Umbilical cord (tissue), 2 donors: ENCODE results near the gene LTB4R2. TPM values are rescaled to one million over a fixed set of nuclear protein-coding genes. Genes with fewer than 3 reads are reported as not detected.
"Not testable (repeated sequence)": the region's sequence is repeated elsewhere in the genome, so short reads cannot be mapped to it uniquely, and the experiment has no call there.

Experiments used
- DNase-seq: peaks from one replicate; pipeline ENCODE4 v3.0.0-alpha.2; 2015; ENCODE audit warnings: low spot score
- total RNA-seq: library from RNA; depleted of rRNA; stranded (reverse); fragments of >200 nt; gene quantifications from one replicate; pipeline ENCODE4 v1.2.3, GENCODE V29; 2014; ENCODE audit warnings: low replicate concordance; ENCODE audit not compliant: insufficient read depth

The LTB4R2 gene
- total RNA-seq, 1 donor from 2014 or later: 8.9 TPM

GRCh38 chr14:24317141-24317928 lies 7.4 kb downstream of the LTB4R2 start:
- DNase-seq: no peak

DNA sequence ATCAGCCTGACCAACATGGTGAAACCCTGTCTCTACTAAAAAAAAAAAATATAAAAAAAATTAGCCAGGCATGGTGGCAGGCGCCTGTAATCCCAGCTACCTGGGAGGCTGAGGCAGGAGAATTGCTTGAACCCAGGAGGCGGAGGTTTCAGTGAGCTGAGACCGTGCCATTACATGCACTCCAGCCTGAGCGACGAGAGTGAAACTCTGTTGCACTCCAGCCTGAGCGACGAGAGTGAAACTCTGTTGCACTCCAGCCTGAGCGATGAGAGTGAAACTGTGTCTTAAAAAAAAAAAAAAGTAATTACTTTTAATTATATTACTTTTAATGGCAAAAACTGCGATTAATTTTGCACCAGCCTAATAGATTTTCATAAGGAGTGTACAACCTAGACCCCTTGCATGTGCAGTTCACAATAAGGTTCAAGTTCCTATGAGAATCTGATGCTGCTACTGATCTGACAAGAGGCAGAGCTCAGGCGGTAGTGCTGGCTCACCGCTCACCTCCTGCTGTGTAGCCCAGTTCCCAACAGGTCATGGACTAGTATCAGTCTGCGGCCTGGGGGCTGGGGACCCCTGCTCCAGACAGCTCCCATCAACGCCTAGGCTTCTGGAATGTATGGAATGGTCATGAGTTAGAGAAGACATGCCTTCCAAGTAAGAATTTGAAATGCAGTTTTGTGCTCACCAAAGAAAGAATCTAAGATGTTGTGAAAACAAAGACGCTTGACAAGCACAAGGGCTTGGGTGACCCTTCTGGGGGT lies 11.5 kb downstream of the LTB4R2 start:
- no peak for DNase-seq

- no peak for DNase-seq
These were observed 12.7 kb downstream of the LTB4R2 start for GRCh38 chr14:24322672-24323071.

GRCh38 chr14:24323341-24323740 lies 13.4 kb downstream of the LTB4R2 start:
- DNase-seq: no peak

DNA sequence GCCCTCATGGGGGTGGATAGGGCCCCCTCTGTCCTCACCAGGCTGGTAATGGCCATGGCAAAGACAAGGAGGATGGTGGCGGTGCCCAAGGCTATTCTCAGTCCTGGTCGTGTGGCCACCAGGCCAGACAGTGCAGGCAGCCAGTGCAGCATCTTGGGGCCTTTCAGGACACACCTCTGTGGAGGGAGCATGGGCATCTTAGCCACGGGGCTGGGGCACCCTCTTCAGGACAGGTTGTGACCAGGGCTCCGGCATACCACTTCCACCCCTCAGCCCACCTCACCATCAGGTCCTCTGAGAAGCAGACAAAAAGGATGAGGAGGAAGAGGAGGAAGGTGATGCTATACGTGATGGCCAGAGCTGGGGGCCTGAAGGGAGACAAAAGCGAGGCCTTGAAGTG lies 14.1 kb downstream of the LTB4R2 start:
- no peak for DNase-seq

DNA sequence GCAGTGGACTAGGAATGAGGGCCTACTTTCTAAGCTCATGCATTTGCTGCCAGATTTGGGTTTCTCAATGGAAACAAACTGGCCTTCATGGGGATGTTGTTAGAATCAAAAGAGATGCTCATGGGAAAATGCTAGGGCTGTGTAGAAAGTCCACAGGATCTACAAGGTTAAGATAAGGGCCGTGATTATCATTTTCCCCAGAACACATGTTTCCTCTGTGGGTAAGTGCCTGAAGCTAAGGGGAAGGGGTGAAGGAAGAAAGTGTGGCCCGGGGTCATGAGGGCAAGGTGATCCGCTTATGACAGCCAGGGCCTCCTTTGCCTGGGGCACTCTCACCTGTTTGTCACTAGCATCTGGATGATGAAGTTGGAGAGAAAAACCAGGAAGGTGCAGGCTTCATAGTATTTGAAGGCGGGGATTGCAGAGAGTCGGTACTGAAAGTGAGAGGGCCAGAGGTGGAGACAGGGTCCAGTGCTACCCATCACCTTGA lies 15.1 kb downstream of the LTB4R2 start:
- DNase-seq: no peak

DNA sequence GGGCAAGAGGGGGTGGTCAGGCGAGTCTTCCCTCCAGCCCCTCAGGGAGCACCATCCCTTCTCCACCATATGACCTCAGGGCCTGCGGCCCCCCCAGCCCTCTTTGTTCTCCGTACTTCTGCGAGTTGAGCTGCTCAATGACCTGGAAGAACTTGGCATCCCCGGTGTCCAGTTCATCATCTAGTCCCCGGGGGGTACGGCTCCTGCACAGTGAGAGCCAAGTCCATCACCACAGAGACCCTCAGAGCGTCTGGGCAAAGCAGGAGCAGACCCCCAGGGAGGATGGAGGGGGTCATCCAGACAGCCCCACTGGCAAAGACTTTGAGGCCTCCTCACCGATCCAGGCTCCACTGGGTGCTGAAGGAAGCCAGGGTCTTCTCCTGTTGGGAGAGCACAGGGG lies 16.0 kb downstream of the LTB4R2 start:
- no peak for DNase-seq

- no peak for DNase-seq
These were observed 17.4 kb downstream of the LTB4R2 start for GRCh38 chr14:24327303-24327702.

GRCh38 chr14:24327914-24328313 lies 18.0 kb downstream of the LTB4R2 start:
- not testable (repeated sequence) for DNase-seq

GRCh38 chr14:24329073-24329663 lies 19.2 kb downstream of the LTB4R2 start:
- DNase-seq: no peak

DNA sequence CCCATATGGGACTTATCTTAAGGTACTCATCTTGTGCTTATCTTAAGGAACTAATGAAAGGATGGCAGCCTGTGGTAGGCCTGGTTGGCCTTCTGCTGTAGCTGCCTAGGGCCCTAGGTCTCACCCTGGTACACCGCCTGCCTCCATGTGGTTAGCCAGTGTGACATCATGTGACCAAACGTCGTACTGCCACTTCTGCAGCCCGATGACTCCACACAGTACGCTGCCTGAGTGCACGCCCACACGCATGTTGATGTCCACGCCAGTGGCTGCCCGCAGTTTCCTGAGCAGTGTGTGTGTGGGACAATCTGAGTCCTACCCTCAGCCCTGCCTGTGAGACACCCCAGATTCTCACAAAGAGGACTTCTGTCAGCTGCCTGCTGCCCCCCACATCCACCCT lies 19.8 kb downstream of the LTB4R2 start:
- DNase-seq: no peak

DNA sequence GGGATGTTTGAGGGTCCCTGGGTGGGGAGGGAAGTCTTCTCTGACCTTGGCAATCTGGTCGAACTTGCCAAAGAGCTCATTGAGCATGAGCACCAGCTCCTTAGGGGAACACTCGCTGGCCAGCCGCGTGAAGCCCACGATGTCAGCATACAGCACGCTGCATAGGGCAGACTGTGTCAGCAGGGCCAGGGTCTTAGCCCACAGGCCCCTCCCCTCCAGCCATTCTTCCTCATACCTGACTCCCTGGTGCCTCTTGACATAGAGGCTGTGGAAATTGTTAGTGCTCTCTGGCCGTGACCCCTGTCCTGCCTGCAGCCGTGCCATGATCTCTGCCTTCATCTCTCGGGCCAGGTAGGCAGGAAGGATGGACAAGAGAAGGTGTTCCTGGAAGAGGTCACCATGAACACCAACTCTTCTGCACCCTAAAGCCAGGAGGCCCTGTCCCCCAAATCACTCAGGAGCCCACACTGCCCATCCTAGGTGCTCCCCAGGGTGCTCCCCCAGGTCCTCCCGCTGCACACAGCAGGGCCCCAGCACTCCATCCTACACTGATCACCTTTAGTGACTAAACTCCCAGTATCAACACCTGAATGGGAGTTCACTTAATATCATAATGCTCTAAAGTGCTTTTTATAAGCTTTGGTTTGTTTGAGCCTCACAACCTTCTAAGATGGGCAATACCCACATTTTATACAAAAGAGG lies 21.2 kb downstream of the LTB4R2 start:
- DNase-seq: no peak

DNA sequence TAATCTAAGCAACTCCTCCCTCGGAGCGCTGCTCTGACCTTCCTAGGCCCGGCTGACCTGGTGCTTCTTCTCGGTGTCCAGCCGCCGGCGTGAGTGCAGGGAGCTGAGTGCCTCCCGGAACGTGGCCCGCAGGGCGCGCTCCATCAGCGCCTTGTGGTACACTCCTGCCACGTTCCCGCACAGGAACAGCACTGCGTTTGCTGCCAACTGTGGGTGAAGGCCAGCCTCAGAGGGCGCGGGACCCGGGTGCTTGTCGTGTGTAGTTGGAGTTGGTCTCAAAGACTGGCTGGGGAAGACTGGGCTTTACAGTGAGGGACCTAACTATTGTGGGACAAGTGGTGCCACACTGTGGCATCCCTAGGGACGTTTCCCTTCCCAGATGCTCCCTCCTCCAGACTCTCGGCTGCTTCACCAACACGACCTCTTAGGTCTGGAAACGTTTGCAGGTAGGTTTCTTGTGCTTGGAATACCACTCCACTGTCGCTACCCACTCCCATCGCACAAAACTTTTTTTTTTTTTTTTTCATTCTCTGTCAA lies 21.9 kb downstream of the LTB4R2 start:
- DNase-seq: no peak

- DNase-seq: peak; percentile 71
These were observed 22.5 kb downstream of the LTB4R2 start for GRCh38 chr14:24332268-24332993.

DNA sequence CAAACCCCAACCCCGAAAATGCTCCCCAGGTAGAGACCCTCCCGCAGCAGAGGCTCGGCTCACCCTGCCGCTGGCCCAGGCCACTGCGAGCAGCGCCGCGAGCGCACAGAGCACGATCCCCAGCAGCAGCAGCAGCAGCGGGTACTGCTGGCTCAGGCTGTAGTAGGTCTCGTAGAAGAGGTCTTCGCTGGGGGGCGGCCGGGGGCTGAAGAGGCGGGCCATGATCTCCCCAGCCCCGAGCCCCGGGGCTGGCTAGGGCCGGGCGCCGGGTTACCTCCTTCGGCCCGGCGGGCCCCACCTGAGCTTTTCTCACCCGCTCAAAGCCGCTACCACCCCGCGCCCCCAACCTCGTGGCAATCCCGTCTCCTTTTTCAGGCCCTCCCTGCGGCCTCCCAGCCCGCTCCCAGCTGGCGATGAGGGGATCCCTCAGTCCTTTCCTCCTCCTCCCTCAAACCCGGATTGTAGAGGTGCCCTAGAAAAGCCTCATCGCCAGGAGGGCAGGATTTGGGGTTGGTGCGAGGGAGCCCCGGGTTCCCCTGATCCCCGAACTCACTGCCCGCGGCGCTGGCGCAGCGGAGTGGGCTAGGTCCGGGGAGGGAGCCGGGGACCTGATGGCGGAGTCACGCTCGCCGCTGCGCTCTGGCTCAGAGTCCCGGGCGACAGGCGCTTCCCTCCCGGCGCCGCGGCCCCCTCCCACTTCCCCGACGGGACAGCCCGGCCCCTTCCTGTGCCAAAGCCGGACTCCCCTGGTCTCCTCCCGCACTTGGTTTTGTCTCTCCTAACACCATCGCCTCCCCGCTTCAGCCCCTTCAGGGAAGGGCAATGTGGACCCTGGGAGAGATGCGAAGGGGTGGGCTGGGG lies 24.7 kb downstream of the LTB4R2 start, which contains the start of gene ADCY4:
Gene ADCY4 (minus strand): TSS at position 641 of the 861 bp plus-strand sequence. CDS start 419 bp downstream, at position 222.
- DNase-seq: no peak

DNA sequence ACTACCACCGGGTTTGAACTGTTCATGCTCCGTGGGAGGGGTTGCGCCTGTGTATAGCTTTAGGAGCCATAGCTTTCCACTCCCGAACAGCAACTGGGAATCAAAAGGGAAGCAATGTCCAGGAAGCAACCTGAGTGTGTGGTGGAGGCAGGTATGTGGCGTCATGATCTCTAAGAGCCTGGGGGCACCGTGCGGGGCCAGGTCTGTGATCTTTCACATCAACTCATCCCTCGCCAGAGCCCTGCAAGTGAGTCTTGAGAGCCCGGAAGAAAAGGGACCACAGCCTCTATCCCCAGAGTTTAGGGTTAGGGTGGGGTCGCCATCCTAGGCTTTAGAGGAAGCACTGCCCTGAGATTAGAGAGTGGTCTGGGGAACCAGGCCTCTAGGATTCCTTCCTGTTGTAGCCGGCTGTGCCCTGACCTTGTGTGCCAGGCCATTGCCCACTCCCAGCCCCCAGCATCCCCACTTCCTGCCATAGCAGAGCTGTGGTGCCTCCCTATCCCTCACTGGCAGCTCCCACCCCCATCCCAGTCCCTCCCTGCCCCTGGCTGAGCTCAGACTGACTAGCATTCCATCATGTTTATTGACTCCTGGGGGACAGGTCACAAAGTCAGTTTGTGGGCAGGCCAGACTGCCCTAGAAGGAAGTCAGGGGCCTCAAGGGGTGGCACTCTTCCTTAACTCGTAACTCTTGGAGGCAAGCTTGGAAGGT lies 25.7 kb downstream of the LTB4R2 start:
- peak; percentile 56 for DNase-seq

- no peak for DNase-seq
These were observed 27.3 kb downstream of the LTB4R2 start for GRCh38 chr14:24337144-24337823.

- DNase-seq: no peak
These were observed 27.9 kb downstream of the LTB4R2 start for GRCh38 chr14:24337824-24338175.

DNA sequence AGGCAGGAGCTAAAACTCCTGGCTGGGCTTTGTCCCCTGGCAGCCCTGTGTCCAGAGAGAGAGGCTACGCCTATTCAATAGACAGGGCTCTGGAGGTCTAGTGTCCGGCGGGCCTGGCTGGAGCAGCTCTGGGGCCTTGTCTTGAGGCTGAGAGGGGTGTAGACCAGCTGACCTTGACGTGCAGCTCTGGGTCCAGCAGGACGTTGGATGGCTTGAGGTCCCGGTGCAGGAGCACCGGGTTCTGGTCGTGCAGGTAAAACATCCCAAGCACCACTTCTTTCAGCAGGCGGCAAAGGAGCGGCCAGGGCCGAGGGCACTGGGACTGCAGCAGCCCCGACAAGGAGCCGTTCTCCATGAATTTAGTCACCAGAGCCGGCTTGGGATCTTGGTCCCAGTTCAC lies 28.9 kb downstream of the LTB4R2 start:
- DNase-seq: no peak
